ENCODE measurements around the gene P2RX4. TPM values are rescaled to one million over a fixed set of nuclear protein-coding genes. Genes with fewer than 3 reads are reported as not detected.
A peak's percentile ranks its signal among the peaks of the same experiment; 100 is the strongest.

Gene P2RX4
- total and polyA plus RNA-seq, 2 of the 4 experiments (the other 2 are of a cell fraction): 9.5 to 12.6 TPM

DNA sequence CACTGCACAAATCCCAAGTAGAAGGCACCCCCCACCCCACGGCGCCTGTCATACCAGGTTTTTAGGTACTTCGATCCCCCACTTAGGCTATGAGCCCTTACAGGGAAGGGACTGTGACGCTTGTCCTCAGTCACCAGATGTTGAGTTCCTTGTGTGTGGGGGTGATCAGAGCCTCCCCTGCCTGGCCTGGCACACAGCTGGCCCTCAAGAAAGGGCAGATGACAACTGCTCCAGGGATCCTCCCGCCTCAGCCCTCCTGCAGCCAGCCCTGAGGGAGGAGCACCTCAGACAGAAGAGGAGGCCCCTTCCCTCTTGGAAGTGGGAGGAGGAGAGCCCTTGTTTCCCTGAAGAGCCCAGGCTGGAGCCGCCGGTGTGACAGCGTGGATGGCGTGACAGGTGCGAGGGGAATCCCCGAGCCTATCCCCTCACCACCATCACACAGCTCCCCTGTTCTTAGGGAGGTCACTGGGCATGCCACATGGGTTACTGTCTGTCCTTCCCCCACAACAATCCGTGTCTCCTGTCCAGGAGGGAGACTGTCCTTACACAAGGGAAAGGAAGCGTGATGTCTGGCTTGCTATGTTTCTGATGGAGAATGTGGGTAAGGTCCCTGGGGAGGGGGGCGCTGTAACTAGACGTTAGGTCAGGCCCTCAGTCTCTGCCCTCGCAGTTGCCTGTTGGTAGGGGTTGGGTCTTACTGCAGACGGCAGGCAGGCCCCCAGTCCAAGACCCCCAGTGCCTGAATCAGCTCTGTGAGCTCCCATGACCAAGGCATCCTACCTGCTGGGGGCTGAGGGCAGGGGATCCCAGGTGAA is 31.4 kb downstream of the P2RX4 start:
- in situ Hi-C loops (cut with MboI; ENCODE audit: low sequenced_read_pairs): no loop called here

More for the DNA sequence above, 31.4 kb downstream of the P2RX4 start:
- Histone ChIP-seq H2BK5ac (ENCODE audit: low read depth, low read length, poor library complexity, severe bottlenecking) (no peak overlapping the region), H4K5ac (ENCODE audit: low read depth, low read length) (no peak overlapping the region), H3K23ac (ENCODE audit: low read depth, low read length) (no peak overlapping the region), H4K8ac (ENCODE audit: low read depth in 2 of 2, low read length in 2 of 2) (no peak overlapping the region), H3K36me3 (ENCODE audit: control insufficient read depth, insufficient read depth, low read length) (peaks cover 30% of the 10 kb centered on the region), H3K9ac (ENCODE audit: low read depth, low read length) (no peak overlapping the region), H3K9me1 (ENCODE audit: insufficient read depth, low read length) (no peaks in the 10 kb centered on the region), H3K27ac (ENCODE audit: insufficient read depth, low read length) (no peak overlapping the region), H2BK120ac (ENCODE audit: low read depth, low read length) (no peak overlapping the region), H3K14ac (replicated peaks; ENCODE audit: low read depth, low read length) (no peak overlapping the region), H3K4me1 (ENCODE audit: control insufficient read depth, insufficient read depth, low read length) (peaks cover 2% of the 10 kb centered on the region), H3K4me2 (ENCODE audit: low read depth, low read length) (no peak overlapping the region), H2BK15ac (ENCODE audit: low read depth, low read length) (no peak overlapping the region), H3K56ac (ENCODE audit: extremely low read depth, insufficient read depth, low read length) (no peak overlapping the region), H4K20me1 (ENCODE audit: insufficient read depth, low read length) (peaks cover 3% of the 10 kb centered on the region; the same call in 1 of the 2 replicates), H3K79me1 (ENCODE audit: low read depth in 1 of 2, low read length in 2 of 2) (no peaks in the 10 kb centered on the region; a peak in 1 of 4 replicates), H3K9me3 (ENCODE audit: control insufficient read depth, insufficient read depth, low read length) (no peaks in the 10 kb centered on the region), H3K4ac (ENCODE audit: low read depth, low read length) (no peak overlapping the region), H2AK9ac (replicated peaks; ENCODE audit: low read depth, low read length, poor library complexity) (peak overlapping the region; percentile 18), H3K27me3 (ENCODE audit: control insufficient read depth, insufficient read depth, low read length) (no peaks in the 10 kb centered on the region), H2BK20ac (ENCODE audit: low read depth, low read length) (no peak overlapping the region), H3K4me3 (ENCODE audit: insufficient read depth, low read depth, low read length) (no peak overlapping the region), H2AFZ (replicated peaks; ENCODE audit: low read length, poor library complexity) (no peak overlapping the region), H4K91ac (ENCODE audit: insufficient read depth, low read depth, low read length) (no peak overlapping the region), H2AK5ac (ENCODE audit: low read depth, low read length) (no peak overlapping the region), H3K18ac (ENCODE audit: low read depth, low read length) (no peak overlapping the region)
- ATAC-seq (ENCODE audit: low read depth): no peak
- no peak for DNase-seq
- 80% methylated on average over 3 of the region's 17 CpGs; no CpG with 5 or more reads in 1 of the 2 experiments for whole genome bisulfite sequencing, 2 experiments (ENCODE audit: extremely low coverage in 2 of 2, insufficient read length in 1 of 2)
- CTCF ChIA-PET: no interaction called here
- TF ChIP-seq FOS (IDR thresholded peaks at IDR 0.05; ENCODE audit: low read depth, low read length) (no peak), RAD21 (IDR thresholded peaks at IDR 0.05; ENCODE audit: low read length) (no peak), MAZ (IDR thresholded peaks at IDR 0.05; ENCODE audit: borderline replicate concordance, low read depth, low read length) (no peak), RFX5 (IDR thresholded peaks at IDR 0.05; ENCODE audit: low read depth, low read length) (no peak), NFE2L2 (IDR thresholded peaks at IDR 0.05; ENCODE audit: low read depth, low read length) (no peak), RCOR1 (IDR thresholded peaks at IDR 0.05; ENCODE audit: insufficient replicate concordance, low read length) (no peak), CEBPB (IDR thresholded peaks at IDR 0.05; ENCODE audit: low read depth, low read length) (no peak), BHLHE40 (IDR thresholded peaks at IDR 0.05; ENCODE audit: low read depth, low read length) (no peak)
- TF ChIP-seq, protein P1, sequence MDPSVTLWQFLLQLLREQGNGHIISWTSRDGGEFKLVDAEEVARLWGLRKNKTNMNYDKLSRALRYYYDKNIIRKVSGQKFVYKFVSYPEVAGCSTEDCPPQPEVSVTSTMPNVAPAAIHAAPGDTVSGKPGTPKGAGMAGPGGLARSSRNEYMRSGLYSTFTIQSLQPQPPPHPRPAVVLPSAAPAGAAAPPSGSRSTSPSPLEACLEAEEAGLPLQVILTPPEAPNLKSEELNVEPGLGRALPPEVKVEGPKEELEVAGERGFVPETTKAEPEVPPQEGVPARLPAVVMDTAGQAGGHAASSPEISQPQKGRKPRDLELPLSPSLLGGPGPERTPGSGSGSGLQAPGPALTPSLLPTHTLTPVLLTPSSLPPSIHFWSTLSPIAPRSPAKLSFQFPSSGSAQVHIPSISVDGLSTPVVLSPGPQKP (IDR thresholded peaks at IDR 0.05; ENCODE audit: borderline replicate concordance, low read depth, low read length): no peak
- TF ChIP-seq, protein P2, sequence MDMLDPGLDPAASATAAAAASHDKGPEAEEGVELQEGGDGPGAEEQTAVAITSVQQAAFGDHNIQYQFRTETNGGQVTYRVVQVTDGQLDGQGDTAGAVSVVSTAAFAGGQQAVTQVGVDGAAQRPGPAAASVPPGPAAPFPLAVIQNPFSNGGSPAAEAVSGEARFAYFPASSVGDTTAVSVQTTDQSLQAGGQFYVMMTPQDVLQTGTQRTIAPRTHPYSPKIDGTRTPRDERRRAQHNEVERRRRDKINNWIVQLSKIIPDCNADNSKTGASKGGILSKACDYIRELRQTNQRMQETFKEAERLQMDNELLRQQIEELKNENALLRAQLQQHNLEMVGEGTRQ (IDR thresholded peaks at IDR 0.05; ENCODE audit: low read depth, low read length): no peak
- dilution Hi-C loops (cut with HindIII; ENCODE audit: low sequenced_read_pairs, unreplicated experiment): no loop called here
- intact Hi-C loops (cut with micrococcal nuclease): no loop called here
- POLR2A ChIA-PET (ENCODE audit: unreplicated experiment): no interaction called here
- no TSS peak for BruUV-seq (replicated peaks)
